Measurements from ENCODE around the gene ADAMTS7.
"Not testable (repeated sequence)": the region's sequence is repeated elsewhere in the genome, so short reads cannot be mapped to it uniquely, and the experiment has no call there.

ADAMTS7 gene

GRCh38 chr15:78765154-78765860 lies 46.0 kb downstream of the ADAMTS7 start:
- ATAC-seq = not testable (repeated sequence)

DNA sequence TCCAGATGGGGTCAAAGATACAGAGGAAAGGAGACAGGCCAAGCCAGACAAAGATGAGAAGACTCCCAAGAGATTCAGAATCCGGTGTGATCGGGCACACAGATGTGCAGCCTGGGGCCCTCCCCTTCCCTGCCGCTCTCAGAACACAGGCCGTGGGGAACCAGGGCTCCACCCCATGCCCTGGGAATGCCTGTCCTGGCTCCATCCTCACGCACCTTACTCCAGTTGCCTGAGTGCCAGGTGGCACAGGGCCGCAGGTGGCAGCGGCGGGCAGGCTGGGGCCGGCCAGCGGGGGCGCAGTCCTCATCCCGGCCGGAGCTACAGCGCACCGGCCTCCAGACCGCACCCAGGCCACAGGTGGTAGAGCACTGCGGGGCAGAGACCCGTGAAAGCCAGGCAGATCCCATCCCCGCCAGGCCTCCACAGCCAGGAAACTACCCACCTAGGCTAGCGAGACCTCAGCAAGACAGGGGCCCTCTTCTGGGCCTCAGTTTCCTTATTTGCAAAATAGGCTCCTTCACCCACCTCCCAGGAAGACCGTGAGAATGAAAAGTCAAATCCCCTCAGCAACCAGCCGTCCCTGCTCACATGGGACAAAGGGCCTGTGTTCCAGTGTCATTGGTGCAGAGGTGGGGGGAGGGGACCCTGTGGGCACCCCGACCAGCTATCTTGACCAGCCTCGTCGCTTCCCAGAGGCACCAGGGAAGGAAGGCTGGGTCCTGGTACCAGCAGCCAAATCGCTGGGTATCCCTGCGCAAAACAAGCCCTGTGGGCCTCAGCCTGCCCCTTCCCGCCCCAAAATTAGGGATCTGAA lies 46.7 kb downstream of the ADAMTS7 start:
- ATAC-seq = not testable (repeated sequence)

DNA sequence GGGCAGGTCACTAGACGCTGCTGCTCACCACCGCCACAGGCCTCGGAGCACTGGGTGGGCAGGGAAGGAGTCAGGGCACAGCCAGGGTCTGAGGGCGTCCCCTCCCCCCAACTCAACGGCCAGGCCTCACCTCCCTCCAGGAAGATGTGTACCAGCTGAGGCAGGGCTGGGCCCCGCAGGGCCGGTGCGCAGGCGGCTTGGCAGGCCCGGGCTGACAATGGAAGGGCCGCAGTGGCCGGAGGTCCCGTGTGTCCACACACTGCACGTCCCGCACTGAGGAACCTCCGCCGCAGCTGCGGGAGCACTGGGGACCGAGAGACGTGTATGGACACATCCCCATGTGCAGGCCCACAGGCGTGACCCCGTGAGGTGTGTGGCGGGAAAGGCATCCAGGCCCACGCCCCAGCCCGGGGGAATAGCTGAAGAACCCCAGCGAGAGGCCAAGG lies 47.4 kb downstream of the ADAMTS7 start:
- ATAC-seq = no peak

DNA sequence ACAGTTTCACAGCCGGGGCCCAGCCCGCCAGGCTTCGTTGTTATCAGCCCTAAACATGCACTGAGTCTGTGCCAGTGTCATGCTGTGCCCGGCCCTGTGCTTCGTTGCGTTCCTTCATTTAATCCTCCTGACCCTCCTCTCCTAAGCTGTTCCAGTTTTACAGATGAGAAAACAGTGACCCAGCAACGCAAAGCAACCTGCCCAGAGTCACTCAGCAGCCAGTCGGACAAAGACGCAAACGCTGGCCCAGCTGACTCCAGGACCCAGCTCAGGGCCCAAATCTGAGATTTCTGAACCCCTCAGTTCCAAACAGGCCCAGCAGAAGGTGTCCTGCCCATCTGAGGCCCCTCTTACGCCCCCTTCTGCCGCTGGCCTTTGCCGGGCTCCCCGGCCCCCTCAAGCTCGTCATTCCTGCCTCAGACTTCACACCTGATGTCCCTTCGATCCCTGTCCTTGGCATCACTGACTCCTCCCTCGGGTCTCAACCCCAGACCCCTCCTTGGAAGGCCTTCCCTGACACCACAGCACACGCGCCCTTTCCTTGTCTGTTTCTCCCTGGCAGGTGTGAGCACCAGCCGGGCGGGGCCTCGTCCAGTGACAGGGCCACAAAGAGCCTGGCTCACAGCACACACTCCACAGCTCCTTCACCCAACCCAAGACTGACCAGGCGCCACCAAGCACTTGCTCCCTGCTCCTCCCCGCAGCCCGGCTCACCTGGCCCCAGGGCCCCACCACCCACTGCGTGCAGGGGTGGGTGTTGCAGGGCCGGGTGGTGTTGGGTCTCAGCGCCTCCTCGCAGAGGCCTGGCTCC lies 48.1 kb downstream of the ADAMTS7 start:
- no peak for ATAC-seq

DNA sequence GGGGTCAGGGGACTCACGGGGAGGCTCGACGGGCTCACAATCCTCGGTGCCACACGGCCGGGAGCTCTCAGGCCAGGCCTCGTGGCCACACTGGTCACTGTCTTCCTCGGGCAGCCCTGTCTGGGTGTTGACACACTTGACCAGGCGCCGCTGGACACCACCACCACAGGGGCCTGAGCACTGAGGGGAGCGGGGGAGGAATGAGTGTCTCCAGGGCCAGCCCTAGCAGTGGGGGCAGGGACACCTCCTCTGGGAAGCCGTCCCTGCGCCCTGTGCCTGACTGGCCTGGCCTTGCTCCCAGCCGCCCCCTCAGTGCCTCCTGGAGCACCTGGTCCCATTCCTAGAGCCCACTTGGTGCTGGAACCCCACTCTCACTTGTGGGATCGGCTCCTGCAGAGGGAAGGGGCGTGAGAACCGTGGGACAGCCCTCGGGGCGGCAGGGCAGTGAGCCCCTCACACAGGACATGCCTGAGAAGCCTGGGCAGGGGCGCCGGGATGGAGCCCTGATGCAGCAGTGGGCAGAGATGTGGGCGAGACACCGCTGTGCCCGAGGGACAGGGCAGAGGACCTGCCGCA lies 48.8 kb downstream of the ADAMTS7 start:
- ATAC-seq = not testable (repeated sequence)

GRCh38 chr15:78761891-78762385 lies 49.3 kb downstream of the ADAMTS7 start:
- ATAC-seq = no peak

DNA sequence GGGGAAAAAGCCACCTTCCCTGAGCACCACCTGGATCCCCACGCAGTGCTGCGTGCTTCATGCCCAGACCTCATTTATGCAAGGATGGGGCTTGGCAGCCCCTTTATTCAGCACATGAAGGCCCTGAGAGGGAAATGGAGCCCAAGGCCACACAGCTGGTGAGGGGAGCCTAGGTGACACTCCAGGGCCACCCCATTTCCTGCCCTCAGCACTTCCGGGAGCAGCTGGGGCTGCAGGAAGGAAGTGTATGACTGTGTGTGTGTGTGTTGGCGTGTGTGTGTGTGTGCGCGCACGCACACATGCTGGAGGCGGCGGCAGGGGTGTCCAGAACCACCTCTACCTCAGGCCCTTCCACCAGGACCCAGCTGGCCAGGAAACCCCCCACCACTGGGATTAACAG lies 49.8 kb downstream of the ADAMTS7 start:
- peak; percentile 76 to 77 for ATAC-seq

DNA sequence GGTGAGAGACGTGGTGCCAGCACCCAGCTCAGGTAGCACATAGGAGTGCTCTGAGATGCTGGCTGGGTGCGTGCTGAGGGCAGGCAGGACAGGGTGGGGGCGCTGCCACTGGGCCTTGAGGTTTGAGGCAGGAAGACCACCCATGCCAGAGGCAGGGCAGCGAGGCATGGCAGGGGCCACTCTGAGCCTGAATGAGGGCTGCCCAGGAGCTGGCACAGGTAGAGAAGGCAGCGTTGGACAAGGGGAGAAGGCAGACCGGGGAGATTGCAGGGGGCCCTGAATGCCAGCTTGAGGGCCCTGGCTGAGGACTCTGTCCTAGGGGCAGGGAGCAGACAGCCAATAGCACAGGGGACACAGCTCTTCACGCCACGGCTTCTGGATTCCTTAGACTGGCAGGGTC lies 50.2 kb downstream of the ADAMTS7 start:
- no peak for ATAC-seq

GRCh38 chr15:78760091-78760882 lies 51.0 kb downstream of the ADAMTS7 start:
- not testable (repeated sequence) for ATAC-seq

DNA sequence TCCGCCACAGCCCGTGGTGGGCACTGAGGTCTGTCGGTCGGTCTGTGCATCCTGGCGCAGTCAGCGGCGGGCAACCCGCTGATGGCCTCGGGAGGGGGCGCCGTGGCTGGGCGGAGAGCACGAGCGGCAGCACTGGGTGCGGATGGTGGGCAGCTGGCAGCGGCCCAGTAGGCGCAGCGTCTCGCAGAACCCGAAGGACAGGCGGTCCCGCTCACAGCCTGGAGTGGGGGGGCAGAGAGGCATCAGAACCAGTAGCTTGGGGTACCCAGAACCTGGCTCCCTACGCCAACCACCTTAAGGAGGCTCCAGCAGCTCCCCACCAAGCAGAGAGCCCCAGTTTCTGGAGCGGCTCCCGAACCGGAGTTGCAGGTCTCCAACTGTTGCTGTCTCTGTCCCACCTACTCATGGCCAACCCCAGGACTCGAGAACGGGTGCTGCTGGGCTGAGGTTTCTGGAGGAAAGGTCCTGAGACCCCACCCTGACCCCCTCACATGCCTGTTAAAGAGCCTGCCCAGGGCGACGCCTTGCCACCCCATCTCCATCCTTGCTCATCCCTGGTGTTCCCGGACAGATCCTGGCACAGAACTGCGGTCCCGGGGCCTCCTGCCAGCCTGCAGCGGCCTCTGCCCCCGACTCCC lies 51.8 kb downstream of the ADAMTS7 start:
- not testable (repeated sequence) for ATAC-seq

DNA sequence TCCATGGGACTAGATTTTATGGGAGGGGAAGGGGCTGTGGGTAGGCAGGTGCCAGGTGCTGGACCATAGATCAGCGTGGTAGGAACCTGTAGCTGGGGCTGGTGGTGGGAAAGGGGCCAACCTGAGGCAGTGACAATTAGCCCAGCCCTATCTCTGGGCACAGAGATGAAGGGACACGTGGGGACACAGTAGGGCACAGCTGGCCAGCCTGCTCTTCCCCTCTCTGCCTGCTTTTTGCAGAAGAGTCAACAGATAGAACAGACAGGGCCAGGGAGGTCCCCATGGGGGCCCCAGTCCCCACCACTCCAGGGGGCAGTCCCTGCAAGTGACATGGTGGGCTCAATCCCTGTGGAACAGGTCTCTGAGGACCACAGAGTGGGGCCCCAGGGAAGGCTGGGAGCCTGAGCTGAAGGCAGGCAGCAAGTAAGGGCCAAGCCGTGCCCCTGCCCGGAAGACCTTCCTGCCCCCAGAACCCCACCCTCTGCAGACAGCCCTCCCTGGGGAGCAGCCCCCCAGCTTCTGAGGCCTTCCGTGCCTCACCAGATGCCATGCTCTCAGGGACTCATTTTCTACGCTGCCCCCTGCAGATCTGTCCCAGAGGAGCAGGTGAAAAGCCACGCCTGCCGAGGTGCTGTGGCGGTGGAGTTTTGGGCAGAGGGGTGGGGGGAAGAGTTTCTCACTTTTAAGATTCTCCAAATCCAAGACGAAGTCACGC lies 52.6 kb downstream of the ADAMTS7 start:
- not testable (repeated sequence) for ATAC-seq

DNA sequence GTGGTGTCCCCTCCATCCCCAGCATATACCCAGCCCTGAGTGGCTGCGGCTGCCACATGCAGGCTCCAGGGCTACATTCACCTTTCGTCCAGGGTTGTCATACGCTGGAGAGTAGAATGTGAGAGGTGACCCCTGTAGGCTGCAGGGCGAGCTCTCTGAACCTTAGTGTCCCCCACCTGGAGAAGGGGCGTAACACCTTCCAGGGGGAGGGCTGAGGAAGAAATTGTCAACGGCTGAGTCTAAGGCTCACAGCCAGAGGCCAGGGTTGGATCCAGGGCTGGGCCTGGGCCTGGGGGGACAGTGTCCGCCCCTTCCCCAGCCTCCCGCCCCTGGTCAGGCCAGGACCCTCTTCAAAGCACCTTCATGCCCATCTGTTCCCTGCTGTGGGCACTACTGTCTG lies 53.2 kb downstream of the ADAMTS7 start:
- ATAC-seq = not testable (repeated sequence)

- ATAC-seq = no peak
These were observed 53.7 kb downstream of the ADAMTS7 start for GRCh38 chr15:78757636-78757905.

DNA sequence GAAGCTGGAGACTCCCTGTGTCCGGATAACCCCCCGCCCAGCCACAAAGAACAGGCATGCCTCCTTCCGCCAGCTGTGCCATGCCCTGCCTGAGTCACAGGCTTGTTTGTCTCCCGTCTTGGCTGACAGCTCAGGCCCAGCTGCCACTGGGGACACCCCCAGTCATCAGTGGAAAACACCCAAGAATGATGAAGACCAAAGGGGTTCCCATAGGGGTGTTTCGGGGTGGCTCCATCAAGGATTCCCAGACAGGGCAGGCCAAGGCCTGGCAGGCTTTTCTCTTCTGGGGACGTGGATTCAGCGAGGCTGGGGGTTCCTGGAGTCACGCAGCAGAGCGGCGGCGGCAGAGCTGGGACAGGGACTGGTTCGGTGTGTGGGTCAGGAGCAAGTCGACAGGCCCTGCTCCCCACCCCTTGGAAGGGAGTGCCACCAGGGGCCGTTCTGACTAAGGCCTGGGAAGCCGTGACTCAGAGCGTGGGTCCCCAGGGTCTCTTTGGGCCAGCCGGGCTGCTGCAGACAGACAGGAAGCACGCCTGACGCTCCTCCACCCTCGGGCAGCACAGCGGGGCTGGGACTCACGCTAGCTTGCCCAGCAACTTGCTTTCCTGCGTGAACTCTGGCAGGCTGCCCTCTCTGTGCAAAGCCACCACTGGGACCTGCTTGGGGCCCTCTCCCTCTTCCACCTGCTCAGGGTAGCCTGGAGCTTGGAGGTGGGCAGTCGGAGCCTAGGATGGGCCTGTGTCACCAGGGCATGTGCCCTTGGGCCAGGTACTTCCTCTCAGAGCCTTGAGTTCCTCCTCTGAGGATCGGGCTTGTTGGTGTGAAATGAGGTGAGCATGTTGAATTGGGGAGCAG lies 54.3 kb downstream of the ADAMTS7 start:
- peak; percentile 79 to 80 for ATAC-seq

DNA sequence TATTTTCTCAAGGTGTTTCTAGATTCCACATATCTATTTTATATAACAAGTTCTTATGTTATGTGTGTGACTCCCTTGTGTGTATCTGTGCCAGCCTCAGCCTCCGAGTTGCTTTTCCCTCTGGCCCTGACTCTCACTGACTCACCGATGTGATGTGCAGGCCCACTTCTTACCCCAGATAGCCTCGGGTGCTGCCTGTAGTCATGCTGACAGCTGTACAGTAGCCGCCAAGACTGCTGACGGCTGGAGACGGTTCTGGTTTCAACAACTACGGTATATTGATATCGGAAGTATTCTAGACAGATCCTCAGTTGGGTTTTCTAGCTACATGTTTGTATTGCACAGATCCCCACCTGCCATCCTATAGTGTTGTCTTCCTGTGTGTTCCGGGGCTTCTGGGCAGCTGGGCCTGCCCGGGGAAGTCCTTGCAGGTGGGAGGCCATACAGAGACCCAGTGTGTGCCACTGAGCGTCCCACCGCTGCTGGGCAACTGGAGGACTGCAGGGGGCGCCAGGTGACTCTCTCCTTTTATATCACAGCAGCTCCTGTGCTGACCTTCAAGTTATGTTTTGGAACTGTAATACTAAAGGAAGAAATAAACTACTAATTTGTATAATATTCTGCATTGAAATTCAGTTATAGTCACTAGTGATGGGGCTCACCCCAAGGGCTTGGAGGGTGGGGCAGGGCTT lies 55.2 kb downstream of the ADAMTS7 start:
- not testable (repeated sequence) for ATAC-seq

- not testable (repeated sequence) for ATAC-seq
These were observed 56.5 kb downstream of the ADAMTS7 start for GRCh38 chr15:78754637-78755280.

GRCh38 chr15:78753751-78754535 lies 57.3 kb downstream of the ADAMTS7 start:
- ATAC-seq = not testable (repeated sequence)

- ATAC-seq = not testable (repeated sequence)
These were observed 58.0 kb downstream of the ADAMTS7 start for GRCh38 chr15:78753359-78753659.
